Kasumi-1 (cell line): ENCODE measurements around the gene NUP210.
"Not testable (repeated sequence)": the region's sequence is repeated elsewhere in the genome, so short reads cannot be mapped to it uniquely, and the experiment has no call there.

Experiments
- DNase-seq, 2 experiments: peaks; one replicate each; lab custom pipeline; 2025; lab: John Stamatoyannopoulos, UW

The NUP210 gene

GRCh38 chr3:13429631-13430291, 9.6 kb upstream of the NUP210 start:
- no peak for DNase-seq

GRCh38 chr3:13428678-13429077, 8.6 kb upstream of the NUP210 start:
- not testable (repeated sequence) for DNase-seq

DNA sequence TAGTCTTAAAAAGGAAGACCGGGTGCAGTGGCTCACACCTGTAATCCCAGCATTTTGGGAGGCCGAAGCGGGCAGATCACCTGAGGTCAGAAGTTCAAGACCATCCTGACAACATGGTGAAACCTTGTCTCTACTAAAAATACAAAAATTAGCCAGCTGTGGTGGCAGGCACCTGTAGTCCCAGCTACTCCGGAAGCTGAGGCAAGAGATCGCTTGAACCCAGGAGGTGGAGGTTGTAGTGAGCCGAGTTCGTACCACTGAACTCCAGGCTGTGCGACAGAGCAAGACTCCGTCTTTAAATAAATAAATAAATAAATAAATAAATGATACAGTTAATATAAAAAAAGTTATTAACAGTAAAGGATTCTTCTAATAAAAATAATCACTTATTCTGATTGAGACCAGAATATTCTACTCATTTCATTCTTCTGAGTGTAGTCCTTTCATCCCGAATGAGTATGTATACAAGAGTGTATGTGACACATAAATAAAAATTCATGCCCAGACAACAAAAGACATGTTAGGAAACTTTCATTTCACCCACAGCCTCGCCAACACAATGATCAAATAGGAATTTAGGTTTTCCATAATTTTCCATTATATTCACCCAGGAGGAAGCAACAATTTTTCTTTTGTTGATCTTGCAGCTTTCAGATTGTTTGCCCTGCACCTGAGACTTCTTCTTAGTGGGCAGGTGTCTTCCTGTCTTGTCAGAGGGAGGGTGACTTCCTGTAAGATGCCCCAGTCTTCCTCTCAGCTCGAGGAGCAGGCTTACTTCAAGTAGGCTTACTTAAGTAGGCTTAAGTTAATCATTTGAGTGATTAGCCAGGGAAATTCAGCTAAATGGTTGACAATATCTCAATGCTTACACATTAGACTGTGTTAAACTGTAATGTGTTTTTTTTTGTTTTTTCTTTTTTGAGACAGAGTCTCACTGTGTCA, 7.8 kb upstream of the NUP210 start:
- no peak for DNase-seq

DNA sequence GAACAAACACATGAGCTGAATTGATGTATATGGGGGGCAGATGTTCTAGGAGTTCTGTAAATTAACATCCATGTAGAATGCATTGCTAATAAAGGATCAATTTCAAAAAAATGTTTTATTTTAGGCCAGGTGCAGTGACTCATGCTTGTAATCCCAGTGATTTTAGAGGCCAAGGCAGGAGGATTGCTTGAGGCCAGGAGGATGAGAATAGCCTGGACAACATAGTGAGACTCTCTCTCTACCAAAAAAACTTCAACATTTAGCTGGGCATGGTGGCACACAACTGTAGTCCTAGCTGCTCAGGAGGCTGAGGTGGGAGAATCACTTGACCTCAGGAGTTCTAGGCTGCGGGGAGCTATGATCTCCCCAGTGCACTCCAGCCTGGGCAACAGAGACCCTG, 6.5 kb upstream of the NUP210 start:
- DNase-seq, result no peak

GRCh38 chr3:13425689-13426088, 5.6 kb upstream of the NUP210 start:
- no peak for DNase-seq

- no peak for DNase-seq
Measured at GRCh38 chr3:13424865-13425617, 4.9 kb upstream of the NUP210 start.

GRCh38 chr3:13424141-13424844, 4.2 kb upstream of the NUP210 start:
- DNase-seq, result no peak

DNA sequence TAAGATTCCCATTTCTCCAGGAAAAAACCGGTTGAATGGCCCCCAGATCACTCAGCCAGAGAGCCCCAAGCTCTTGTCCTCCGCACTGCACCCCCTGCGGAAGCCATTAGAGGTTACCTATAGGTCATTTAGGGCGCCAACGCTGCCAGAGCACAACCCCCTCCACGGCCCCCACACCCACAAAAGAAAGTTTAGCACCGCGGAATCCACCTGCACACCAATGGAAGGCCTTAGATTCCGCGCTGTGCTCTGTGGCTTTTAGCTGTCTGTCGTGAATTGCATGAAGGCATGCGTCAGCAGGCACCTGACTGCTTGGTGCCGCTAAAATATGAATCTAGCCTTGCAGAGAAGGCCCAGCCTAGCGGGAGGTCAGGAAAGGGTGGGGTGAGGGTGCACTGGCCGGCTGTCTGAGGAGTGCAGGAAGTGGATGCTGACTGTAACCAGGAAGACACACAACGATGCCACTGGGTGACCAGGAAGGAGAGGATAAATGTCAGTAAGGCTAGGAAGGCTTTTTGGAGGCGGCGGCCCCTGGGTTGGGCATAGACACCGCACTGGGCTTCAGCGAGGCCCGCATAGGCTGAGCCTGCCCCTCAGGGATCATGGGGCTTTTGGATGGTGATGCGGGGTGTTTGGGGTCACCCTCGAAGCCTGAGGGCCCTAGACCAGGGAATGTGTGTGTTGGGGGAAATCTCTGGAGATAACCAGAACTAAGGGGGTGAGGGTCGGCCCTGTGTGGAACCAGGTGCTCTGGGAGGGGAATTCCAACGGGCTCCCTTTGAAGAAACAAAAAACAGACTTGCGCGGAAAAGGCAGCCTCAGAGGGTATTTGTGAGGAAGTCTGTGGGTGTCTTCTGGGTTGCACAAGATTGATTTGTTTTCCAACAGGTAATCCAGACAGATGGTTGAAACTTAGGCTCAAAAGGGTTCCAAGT, 976 bp upstream of the NUP210 start:
- no peak for DNase-seq

DNA sequence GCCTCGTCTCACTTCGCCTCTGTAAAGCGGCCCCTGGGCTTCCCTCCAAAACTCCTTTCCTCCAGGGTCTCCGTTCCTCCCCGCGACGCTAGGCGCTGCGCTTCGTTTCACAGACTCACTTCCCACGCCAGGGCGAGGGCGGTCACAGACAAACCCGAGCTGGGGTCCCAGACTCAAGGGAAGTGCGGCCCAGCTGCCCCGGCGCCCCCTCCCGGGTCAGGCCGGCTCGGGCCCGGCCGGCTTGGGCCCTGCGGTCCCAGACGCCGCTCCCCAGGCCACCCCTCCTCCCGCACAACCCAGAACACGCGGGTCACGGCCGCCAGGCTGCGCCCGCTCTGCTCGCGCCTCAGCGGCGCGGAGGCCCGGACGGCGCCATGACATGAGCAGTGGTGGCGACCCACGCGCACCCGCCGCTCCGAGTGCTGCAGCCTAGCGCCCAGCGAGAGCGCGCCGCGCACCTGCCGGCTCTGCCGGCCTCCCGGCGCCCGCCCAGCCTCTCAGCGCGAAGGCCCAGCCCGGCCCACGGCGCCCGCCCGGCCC, 547 bp downstream of the NUP210 start:
- DNase-seq, result peak; percentile 22 to 27

- DNase-seq, result no peak
Measured at GRCh38 chr3:13417166-13417947, 2.8 kb downstream of the NUP210 start.

- no peak for DNase-seq
Measured at GRCh38 chr3:13415997-13416793, 3.9 kb downstream of the NUP210 start.

DNA sequence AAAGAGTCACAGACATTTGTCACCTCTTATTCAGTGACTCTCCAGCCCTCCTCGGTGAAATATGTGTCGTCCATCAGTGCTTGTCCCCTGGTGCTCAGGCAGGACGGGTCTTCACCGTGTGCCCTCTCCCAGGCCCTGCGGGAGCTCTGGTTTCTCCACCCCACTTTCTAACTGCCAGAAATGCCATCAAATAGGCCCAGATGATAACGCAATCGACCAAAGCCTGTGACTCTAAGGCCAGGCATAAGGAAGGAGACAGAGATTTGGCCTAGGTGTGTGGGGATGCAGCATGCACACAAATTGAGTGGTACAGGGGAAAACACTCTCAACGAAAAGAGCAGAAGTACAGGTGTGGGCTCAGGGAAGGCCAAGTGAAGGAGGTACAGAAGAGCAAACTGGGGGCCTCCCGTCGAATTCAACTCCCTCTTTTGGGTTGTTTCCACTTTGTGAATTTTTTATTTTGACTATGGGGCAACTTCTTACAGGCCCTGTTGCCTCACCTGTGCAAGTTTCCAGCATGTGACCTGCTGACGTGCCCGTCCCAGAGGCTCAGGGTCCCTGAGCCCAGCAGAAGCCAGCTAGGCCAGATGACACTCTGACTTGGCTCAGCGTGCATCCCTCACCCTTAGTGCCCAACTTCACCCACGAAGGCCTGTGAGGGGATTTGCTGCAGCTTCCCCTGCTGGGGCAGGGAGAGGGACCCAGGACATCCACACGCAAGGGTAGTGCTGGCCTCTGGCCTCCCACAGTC, 4.7 kb downstream of the NUP210 start:
- DNase-seq, result no peak

GRCh38 chr3:13414040-13414729, 5.9 kb downstream of the NUP210 start:
- peak; percentile 97 to 98 for DNase-seq

DNA sequence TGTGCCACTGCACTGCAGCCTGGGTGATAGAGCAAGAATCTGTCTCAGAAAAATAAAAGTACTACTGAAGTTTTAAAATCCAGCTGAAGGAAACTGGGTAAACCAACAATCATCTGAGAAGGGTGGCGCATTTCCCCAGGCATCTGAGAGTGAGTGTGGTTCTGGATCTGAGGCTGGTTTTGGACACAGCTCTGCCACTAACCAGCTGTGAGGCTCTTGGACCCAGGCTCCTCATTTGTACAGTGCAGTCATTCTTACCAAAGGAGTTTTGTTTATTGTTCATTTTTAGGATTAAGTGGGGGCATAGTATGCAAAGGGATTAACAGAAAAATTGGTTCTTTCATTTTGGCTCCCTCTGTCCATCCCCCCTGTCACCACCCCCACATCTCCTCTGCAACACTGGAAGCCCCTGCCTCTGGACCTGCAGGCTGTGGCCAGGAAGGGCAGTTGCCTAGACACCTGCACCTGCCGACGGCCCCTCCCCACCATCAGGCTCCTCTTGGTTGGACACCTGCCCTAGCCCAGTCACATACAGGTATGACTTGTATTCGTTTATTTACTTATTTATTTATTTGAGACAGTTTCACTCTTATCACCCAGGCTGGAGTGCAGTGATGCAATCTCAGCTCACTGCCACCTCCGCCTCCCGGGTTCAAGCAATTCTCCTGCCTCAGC, 8.8 kb downstream of the NUP210 start:
- no peak for DNase-seq

DNA sequence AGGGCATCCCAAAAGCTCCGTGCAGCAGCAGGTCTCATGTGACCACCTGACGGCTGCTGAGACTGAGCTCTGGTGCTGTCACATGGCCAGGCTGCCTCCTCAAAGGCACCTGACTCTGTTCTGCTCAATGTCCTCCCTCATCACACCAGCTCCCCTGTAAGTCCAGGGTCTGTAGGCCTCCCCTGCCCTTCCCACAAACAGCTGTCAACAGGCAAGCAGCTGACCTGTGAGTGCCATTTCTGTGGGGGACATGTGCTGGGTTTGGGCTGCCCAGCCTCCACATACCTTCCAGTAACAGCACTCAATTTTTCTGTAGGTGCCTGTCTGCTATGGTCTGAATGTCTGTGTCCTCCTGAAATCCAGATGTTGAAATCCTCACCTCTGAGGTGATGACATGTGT, 11.2 kb downstream of the NUP210 start:
- no peak for DNase-seq

GRCh38 chr3:13407926-13408325, 12.2 kb downstream of the NUP210 start:
- DNase-seq, result no peak

DNA sequence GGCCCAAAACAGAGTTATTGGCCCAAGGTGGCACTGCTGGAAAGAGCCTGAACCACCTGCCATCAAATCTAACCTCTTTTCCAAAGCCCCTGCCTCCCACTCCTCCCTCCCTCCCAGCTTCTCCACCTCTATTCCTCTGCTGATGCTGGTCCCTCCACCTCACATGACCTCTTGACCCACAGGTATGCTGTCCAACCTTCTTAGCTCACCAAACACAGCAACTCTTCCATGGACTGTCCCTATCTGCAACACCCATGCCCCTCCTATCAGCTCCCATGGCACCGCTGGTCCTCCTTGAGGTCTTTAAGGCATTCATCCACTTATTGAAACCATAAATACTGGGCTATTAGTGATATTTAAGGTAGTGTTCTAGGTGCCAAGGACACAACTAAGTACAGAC, 12.6 kb downstream of the NUP210 start:
- DNase-seq, result no peak
